Stimulated activated CD4-positive, alpha-beta T cell treated with anti-CD3 and anti-CD28 coated beads, Interleukin-4, amount 100 ng/mL, for 1 hour (primary cell): ENCODE results near the gene RAB11A.

Experiments
- DNase-seq: peaks from one replicate; pipeline ENCODE4 v3.0.0-alpha.2; 2020

Gene RAB11A

DNA sequence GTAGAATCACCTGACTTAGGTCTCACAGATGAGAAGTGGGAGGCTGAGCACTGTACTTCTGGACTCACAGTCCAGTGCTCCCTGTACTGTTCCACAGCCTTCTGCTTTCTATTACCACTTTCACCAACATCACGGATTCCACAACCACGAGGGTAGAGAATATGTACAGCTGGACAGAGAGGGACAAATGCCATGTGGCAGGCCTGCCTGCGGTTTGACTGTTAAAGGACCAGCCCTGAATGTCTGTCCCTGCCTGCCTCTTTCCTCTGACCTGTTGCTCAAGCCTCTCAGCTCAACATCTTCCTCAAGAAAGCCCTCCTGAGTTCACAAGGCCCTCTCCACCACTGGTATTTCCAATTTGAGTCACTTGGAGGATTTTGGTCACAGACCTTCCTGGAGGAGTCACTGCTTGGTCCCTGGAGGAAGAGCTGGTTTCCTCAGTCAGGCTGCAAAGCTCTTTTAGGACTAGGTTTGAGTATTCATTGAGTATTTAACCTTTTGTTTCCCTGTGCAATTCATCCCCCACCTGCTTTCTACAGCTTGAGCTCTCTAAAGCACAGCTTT lies 49.1 kb downstream of the RAB11A start:
- no peak for DNase-seq

GRCh38 chr15:65918945-65919344 lies 49.7 kb downstream of the RAB11A start:
- no peak for DNase-seq

DNA sequence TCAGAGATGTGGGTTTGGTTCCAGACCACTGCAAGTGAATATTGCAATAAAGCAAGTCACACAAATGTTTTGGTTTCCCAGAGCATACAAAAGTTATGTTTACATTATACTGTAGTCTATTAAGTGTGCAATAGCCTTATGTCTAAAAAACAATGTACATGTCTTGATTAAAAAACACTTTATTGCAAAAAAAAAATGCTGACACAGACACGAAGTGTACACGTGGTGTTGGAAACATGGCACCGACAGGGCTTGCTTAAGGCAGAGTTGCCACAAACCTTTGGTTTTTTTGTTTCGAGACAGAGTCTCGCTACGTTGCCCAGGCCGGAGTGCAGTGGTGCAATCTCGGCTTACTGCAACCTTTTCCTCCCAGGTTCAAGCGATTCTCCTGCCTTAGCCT lies 50.1 kb downstream of the RAB11A start:
- no peak for DNase-seq

DNA sequence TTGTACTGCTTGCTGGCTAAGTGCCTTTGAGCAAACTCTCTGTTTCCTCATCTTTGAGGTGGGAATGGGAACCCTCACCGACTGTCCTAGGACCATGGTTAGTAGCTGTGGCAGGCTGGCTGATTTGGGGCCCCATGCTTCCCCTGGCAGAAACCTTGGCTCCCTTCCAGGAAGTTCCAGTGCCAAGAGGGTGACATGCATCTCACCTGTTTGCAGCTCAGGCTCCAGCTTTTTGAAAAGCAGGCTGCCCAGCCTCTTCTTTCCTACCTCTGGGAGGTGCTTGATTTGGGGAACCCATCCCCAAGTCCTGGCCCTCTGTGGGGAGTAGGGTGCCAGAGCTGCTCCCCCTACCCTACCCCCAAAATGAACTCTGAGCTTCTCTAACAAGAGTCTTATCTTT lies 50.8 kb downstream of the RAB11A start:
- no peak for DNase-seq

- DNase-seq, result no peak
Observed at GRCh38 chr15:65920825-65921309, 51.6 kb downstream of the RAB11A start.

GRCh38 chr15:65921780-65922179 lies 52.5 kb downstream of the RAB11A start:
- no peak for DNase-seq

DNA sequence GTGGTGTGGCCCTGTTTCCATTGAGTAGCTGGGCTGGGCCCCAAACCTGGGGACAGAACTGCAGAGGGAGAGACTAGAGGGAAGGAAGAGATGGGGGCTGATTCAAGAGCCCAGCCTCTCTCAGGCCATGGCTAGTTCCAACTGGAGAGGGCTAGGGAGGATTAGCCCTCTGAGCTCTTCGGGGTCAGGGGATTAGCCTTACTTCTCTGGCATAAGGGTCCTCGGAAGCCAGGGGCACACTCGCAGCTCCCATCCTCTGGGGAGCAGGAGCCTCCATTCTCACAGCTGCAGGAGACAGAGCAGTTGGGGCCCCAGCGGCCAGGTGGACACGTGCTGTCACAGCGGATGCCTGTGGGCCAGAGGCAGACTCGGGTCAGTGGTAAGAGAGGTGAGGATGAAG lies 53.3 kb downstream of the RAB11A start:
- no peak for DNase-seq

GRCh38 chr15:65923264-65923663 lies 54.0 kb downstream of the RAB11A start:
- DNase-seq, result no peak

GRCh38 chr15:65924004-65924403 lies 54.7 kb downstream of the RAB11A start:
- no peak for DNase-seq

GRCh38 chr15:65925338-65925737 lies 56.0 kb downstream of the RAB11A start:
- DNase-seq, result no peak

GRCh38 chr15:65926459-65926858 lies 57.2 kb downstream of the RAB11A start:
- DNase-seq, result no peak

DNA sequence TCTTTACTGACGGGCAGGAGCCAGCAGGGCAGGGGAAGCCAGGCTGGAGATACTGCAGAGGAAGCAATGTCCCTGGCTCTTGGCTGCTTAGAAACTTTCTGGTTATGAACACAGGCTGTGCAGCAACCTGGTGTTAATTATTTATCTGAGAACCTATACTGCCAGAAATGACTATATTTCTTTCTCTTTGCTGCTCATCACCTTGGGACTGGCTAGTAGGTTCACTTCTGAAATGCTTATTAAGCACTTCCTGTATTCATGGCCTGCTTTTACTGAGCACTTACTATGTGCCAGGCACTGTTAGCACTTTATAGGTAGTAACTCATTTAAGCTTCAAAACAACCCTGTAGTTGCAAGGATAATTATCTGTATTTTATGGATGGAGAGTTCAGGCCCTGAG lies 57.6 kb downstream of the RAB11A start:
- no peak for DNase-seq

GRCh38 chr15:65927545-65927944 lies 58.3 kb downstream of the RAB11A start:
- no peak for DNase-seq

DNA sequence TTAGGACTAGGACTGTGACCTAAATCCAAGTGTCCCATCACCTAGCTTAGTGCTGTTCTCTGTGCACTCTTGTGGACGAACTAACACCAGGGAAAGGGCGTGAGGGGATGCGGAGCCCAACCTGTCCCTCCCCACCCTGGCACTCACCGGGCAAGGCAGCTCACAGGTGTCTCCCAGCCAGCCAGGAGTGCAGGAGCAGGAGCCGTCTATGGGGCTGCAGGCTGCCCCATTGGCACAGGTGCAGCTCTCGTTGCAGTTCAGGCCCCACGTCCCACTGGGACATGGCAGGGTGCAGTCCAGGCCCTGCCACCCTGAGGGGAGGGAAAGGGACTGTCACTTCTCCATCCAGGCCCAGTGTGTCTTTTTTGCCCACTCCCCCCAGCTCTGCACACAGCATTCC lies 60.3 kb downstream of the RAB11A start:
- no peak for DNase-seq

- no peak for DNase-seq
Observed at GRCh38 chr15:65930134-65930533, 60.8 kb downstream of the RAB11A start.

- no peak for DNase-seq
Observed at GRCh38 chr15:65931221-65931620, 61.9 kb downstream of the RAB11A start.

DNA sequence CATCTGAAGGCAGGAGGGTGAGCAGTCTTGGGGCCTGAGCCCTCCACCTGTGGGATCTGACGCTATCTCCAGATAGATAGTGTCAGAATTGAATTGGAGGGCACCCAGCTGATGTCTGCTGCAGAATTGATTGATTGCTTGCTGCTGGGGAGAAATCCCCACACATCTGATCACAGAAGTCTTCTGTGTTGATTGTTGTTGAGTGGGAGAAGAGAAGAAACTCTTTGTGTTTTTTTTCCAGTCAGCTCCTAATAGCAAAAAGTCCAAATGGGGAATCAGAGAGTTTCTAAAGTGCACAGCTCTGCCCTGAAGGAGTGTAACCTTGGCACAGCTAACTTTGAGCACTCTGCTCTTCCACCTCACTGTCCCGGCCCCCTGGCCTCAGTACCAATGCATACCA lies 66.1 kb downstream of the RAB11A start:
- DNase-seq, result no peak

DNA sequence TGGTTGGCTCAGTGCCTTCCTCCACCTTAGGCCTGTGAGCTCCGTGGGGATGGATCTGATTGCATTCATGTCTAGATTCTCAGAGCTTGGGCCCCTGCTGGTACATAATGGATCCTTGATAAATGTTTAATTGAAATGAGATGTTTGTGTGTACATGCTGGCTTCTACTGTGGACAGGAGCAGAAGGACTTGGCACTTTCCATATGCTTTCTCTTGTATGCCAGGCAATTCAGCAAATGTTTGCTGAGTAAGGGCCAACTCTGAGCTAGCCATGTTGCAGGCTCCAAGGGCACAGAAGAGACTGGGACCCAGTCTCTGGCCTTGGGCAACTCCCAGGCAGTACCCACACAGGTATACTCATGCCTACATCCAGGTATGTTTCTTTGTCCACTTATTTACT lies 67.0 kb downstream of the RAB11A start:
- DNase-seq, result no peak

DNA sequence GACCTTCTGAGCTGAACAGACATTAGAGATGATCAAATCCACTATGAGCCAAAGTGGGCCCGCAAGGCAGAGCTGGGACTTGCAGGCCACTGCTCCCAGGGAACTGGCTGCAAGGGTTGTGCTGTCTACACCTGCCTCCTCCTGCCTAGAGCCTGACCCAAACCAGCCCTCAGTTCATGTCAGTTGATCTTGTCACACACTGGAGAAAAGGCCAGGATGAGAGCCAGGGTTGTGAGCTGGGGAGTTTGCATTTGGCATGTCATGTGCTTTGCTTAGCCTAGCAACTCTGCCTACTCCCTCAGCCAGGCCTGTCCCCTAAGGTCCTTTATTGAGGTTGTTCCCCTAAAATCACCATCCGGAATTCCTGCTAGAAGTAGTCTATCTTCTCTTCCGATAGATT lies 67.8 kb downstream of the RAB11A start:
- DNase-seq, result no peak

DNA sequence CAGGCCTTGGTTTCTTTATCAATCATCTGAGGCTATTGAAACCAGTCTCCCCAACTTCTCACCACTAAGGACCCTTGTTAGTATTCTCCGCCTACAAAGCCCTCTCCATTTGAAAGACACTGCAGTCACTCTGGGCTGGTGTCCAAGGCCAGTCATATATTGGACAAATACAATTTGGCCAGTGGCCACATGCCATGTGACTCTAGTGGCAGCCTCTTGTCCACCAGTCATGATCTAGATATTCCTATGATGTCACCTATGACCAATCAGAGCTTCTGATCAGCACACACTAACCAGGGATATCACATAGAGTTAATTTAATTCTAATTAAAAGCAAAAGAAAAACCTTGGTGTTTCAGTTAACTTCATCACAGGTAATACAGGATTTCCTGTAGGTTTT lies 68.2 kb downstream of the RAB11A start:
- DNase-seq, result no peak

GRCh38 chr15:65938604-65939003 lies 69.3 kb downstream of the RAB11A start:
- no peak for DNase-seq

- DNase-seq, result no peak
Observed at GRCh38 chr15:65939901-65940617, 70.8 kb downstream of the RAB11A start.

DNA sequence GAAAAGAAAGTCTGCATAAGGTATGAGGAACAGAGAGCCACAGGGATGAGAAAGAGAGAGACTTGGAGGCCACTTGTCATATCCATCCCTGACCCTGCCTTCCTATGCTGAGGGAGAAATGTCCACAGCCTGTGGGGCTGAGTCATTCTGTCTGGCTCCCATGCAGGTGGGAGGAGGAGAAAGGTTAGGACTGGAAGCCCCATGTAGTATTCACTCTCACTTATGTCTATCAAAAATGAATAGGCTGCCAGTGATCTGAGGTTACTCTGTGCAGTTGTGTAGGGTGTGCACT lies 71.3 kb downstream of the RAB11A start:
- no peak for DNase-seq
